T-helper 2 cell treated with Interferon-gamma antibody and Interleukin-4, amounts not matched to agents 100 ng/mL and 5 ng/mL, for 36 hours (primary cell): ENCODE data around the gene SMC5. TPM values are rescaled to one million over a fixed set of nuclear protein-coding genes. Genes with fewer than 3 reads are reported as not detected.
"Not testable (repeated sequence)": the region's sequence is repeated elsewhere in the genome, so short reads cannot be mapped to it uniquely, and the experiment has no call there.

Source experiments
- intact Hi-C: fragments of 100-400 bp; cut with micrococcal nuclease; formaldehyde crosslinking; loops from one replicate; pipeline ENCODE4 v1.15.1; 2023
- total RNA-seq: library from RNA; stranded (reverse); gene quantifications from 2 replicates; pipeline ENCODE4 v1.2.3, GENCODE V29; 2022

The SMC5 gene
- 36.8 and 43.0 TPM in 2 replicates for total RNA-seq

GRCh38 chr9:70258692-70259511, at the start of gene SMC5:
Gene SMC5 (plus strand): TSS chr9:70258978. CDS start chr9:70259079, 101 bp downstream.
- intact Hi-C loops, result loop anchor here (1.0 to 10.0 kb wide), 8 partner anchors 160 to 1652 kb away; partner anchors contain the start of genes ABHD17B, APBA1, C9orf85 and TJP2

GRCh38 chr9:70217029-70217428, 41.7 kb upstream of the SMC5 start:
- intact Hi-C loops, result no loop called here

GRCh38 chr9:70218767-70219166, 40.0 kb upstream of the SMC5 start:
- intact Hi-C loops, result no loop called here

DNA sequence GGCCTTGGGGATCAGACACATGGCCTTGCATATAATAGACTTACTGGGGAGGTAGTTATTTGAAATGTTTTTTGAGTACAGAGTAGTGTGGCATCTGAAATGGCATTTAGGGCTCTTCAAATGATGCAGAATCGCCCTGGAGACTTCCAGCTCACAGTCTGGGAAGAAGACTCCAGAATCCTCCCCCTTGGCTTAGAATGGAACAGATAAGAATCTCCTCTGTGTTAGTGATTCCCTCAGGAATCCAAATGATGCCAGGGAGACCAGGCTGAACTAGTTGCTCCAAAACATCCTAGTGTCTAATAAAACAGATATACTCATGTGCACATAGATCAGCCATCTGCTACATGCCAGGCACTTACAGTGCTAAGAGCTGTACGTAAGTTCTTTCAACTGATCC, 38.6 kb upstream of the SMC5 start:
- intact Hi-C loops, result no loop called here

DNA sequence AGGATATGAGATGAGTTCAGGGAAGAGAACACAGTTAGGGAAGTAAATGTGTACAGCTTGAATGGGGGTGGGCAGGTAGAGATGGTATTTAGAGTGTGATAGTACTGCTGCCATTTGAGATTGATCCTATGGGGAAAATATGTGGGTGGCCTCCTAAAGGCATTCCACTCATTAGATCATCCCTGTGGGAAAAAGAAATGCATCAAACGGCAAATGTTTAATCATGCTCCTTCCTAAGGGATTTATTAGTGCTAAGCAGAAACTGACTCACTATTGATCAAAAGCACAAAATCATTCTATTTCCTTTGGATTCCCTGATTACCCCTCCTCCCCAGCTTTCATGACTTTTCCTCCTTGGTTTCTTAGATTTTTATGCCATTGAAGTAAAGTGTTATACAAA, 36.4 kb upstream of the SMC5 start:
- intact Hi-C loops, result no loop called here

DNA sequence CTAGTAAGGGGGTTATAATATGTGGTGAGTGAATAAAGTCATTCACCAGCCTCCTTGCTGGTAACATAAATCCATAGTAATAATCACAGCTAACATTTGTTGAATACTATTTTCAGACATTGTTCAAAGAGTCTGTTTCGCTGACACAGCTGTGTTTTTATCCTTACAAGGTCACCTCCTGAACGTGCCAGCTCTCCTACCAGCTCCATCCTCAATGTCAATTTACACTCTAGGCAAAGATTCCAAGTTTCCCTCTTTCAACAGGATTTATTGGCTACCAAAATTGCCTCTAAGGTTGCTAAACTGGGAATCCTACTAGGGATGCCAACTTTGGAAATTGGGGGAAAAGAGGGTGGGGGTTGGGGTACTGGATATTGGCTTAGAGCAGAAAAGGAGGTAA, 30.7 kb upstream of the SMC5 start:
- intact Hi-C loops, result no loop called here

DNA sequence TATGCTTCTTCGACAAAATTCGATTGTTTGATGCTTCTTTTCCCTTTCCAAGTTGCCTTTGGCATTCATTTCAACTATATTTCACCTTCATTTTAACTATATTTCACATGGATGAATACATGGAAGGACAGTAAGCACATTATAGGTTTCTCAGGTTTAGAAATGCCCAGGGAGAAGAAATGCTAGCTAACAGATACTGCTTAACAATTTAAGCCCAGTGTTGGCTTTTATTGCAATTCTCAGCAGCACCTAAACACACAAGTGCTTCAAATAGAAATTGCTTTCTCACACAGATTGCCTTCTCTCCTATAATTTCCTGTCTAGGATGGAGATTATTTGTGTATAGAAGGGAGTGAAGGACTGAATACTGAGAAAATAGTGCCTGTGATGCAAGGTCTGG, 30.2 kb upstream of the SMC5 start:
- intact Hi-C loops, result no loop called here

DNA sequence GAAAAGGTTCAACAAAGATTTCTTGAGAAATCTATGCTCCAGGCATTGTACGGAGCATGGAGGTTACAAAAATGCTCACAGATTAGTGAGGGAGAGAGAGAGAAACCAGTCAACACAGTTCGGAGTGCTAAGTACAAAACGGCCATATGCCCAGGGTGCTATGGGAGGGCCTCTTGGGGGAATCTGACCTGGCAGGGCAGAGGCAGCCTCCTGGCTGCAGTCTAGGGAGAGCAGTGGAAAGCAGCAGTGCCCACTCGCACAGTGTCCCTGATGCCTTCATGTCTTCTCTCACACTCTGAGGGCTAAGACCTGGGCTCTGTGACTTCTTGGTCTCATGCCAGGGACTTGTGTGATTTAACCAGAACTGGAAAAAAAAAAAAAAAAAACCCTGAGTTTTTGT, 29.8 kb upstream of the SMC5 start:
- intact Hi-C loops, result no loop called here

GRCh38 chr9:70229579-70229978, 29.2 kb upstream of the SMC5 start:
- intact Hi-C loops, result no loop called here

GRCh38 chr9:70232476-70232875, 26.3 kb upstream of the SMC5 start:
- intact Hi-C loops, result no loop called here

DNA sequence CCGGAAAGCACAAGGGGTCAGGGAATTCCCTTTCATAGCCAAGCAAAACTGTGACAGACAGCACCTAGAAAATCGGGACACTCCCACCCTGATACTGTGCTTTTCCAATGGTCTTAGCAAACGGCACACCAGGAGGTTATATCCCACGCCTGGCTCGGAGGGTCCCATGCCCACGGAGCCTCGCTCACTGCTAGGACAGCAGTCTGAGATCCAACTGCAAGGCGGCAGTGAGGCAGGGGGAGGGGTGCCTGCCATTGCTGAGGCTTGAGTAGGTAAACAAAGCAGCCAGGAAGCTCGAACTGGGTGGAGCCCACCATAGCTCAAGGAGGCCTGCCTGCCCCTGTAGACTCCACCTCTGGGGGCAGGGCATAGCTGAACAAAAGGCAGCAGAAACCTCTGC, 24.6 kb upstream of the SMC5 start:
- intact Hi-C loops, result not testable (repeated sequence)

- intact Hi-C loops, result not testable (repeated sequence)
Observed at GRCh38 chr9:70245952-70246351, 12.8 kb upstream of the SMC5 start.

GRCh38 chr9:70250221-70250620, 8.6 kb upstream of the SMC5 start:
- intact Hi-C loops, result loop anchor here (10.0 kb wide), 3 partner anchors 435 to 1075 kb away; partner anchors contain the start of genes APBA1 and TJP2

- intact Hi-C loops, result loop anchor here (10.0 kb wide), 3 partner anchors 441 to 1081 kb away; partner anchors contain the start of genes APBA1 and TJP2
Observed at GRCh38 chr9:70255486-70255885, 3.3 kb upstream of the SMC5 start.

GRCh38 chr9:70256123-70256551, 2.6 kb upstream of the SMC5 start:
- intact Hi-C loops, result loop anchor here (10.0 kb wide), 3 partner anchors 441 to 1081 kb away; partner anchors contain the start of genes APBA1 and TJP2

DNA sequence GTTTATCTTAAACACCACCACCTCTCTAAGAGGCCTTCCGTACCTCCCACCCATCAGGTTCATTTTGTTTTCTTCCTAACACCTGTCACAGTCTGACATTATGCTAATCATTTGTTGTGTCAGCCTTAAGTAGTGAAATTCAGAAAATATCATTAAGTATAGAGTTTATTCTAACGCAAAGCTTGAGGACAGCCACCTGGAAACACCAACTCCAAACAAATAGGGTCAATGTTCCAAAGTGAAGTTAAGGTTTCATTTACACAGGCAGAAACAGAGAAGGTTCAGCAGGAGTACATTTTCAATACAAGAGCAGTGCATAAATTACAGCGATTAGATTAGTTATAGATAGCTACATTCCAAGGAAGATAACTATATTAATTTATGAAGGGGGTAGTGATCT, 1.3 kb upstream of the SMC5 start:
- intact Hi-C loops, result loop anchor here (10.0 kb wide), 3 partner anchors 443 to 1083 kb away; partner anchors contain the start of genes APBA1 and TJP2

GRCh38 chr9:70257991-70258691, 637 bp upstream of the SMC5 start:
- intact Hi-C loops, result loop anchor here (1.0 to 10.0 kb wide), 8 partner anchors 161 to 1653 kb away; partner anchors contain the start of genes ABHD17B, APBA1, C9orf85 and TJP2

DNA sequence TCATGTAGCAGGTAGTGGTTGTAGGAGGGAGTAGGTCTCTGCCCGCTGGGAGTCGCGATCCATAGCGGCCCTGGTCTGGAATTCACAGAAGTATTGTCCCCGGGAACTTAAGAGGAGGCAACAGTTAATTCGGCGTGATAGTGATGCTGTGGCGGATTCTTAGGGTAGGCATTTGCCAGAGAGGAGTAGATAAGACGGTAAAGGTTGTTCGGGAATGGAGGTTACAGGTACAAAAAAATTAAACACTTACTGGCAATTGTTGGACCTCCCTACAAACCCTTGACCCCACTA, 679 bp downstream of the SMC5 start:
- intact Hi-C loops, result loop anchor here (2.0 to 10.0 kb wide), 4 partner anchors 305 to 1085 kb away; partner anchors contain the start of genes APBA1 and TJP2

DNA sequence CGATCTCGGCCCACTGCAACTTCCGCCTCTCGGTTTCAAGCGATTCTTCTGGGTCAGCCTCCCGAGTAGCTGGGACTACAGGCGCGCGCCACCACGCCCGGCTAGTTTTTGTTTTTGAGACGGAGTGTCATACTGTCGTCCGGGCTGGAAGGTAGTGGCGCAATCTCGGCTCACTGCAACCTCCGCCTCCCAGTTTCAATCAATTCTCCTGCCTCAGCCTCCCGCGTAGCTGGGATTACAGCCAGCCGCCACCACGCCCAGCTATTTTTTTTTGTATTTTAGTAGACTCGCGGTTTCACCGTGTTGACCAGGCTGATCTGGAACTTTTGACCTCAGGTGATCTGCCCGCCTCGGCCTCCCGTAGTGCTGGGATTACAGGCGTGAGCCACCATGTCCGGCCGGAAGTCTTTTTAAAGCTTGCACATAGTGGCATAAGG, 1.2 kb downstream of the SMC5 start:
- intact Hi-C loops, result no loop called here

DNA sequence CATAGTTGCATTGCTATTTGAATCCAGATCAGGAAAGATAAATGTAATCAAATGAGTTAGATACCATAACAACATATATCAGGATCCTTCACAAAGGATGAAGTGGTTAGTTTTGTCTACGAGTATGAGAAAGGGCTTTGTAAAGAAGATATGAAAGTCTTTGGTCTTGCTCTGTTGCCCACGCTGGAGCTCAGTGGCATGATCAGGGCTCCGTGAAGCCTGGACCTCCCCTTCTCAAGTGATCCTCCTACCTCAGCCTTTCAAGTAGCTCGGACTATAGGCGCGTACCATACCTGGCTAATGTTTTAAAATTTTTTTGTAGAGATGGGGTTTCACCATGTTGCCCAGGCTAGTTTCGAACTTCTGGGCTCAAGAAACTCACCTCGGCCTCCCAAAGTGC, 1.8 kb downstream of the SMC5 start:
- intact Hi-C loops, result no loop called here

- intact Hi-C loops, result no loop called here
Observed at GRCh38 chr9:70261131-70261870, 2.5 kb downstream of the SMC5 start.
